WTC11 (cell line): ENCODE measurements around the gene ATXN10. TPM values are rescaled to one million over a fixed set of nuclear protein-coding genes. Genes with fewer than 3 reads are reported as not detected.

Experiments
- ATAC-seq: fragments of 200-7000 bp; cut with Tn5 transposase; 2 replicates; pipeline ENCODE4 v1.10.0; 2021; ENCODE audit warnings: mild to moderate bottlenecking, moderate library complexity
- CTCF ChIA-PET: fragments of 300-600 bp; sonication (Branson Sonifier 250); formaldehyde crosslinking; loops from one replicate; lab custom pipeline; 2021; ENCODE audit warnings: antibody characterized with exemption; lab: Charles Lee
- POLR2A ChIA-PET: fragments of 350-600 bp; sonication (Branson Sonifier 250); formaldehyde crosslinking; loops from one replicate; lab custom pipeline; 2021; ENCODE audit warnings: antibody characterized with exemption; lab: Charles Lee
- DNase-seq: peaks from one replicate; pipeline ENCODE4 v3.0.0; 2021; ENCODE audit warnings: low spot score
- H3K27ac Mint-ChIP-seq: 2 replicates; pipeline ENCODE4 v1.8.0; 2021; ENCODE audit warnings: mixed read lengths
- H3K27me3 Mint-ChIP-seq: 2 replicates; pipeline ENCODE4 v1.8.0; 2021; ENCODE audit warnings: low read depth, mild to moderate bottlenecking, moderate library complexity, mixed read lengths
- H3K36me3 Mint-ChIP-seq: 2 replicates; pipeline ENCODE4 v1.8.0; 2021; ENCODE audit warnings: mixed read lengths
- H3K4me1 Mint-ChIP-seq: 2 replicates; pipeline ENCODE4 v1.8.0; 2022; ENCODE audit warnings: mixed read lengths
- H3K4me3 Mint-ChIP-seq: 2 replicates; pipeline ENCODE4 v1.8.0; 2021; ENCODE audit warnings: mild to moderate bottlenecking, moderate library complexity, mixed read lengths
- H3K9me3 Mint-ChIP-seq: 2 replicates; pipeline ENCODE4 v1.8.0; 2021; ENCODE audit warnings: mixed read lengths
- AFF4 ChIP-seq: sonication (generic); formaldehyde crosslinking; IDR thresholded peaks from 2 replicates; pipeline ENCODE4 v1.8.1; 2023; ENCODE audit warnings: mild to moderate bottlenecking, missing genetic modification reagents, borderline replicate concordance
- AR ChIP-seq: fragments of 250-450 bp; sonication (Bioruptor Pico); IDR thresholded peaks from 2 replicates; pipeline ENCODE4 v1.9.0; 2021; ENCODE audit warnings: mild to moderate bottlenecking
- ARID4B ChIP-seq: sonication (generic); formaldehyde crosslinking; IDR thresholded peaks from 2 replicates; pipeline ENCODE4 v1.8.0; 2023; ENCODE audit warnings: missing genetic modification reagents, mild to moderate bottlenecking, borderline replicate concordance
- ERG ChIP-seq: fragments of 250-450 bp; sonication (Bioruptor Pico); IDR thresholded peaks from 2 replicates; pipeline ENCODE4 v1.8.0; 2021; ENCODE audit warnings: mild to moderate bottlenecking
- ETV6 ChIP-seq: sonication (generic); formaldehyde crosslinking; IDR thresholded peaks from 2 replicates; pipeline ENCODE4 v1.8.1; 2022; ENCODE audit warnings: mild to moderate bottlenecking, missing genetic modification reagents
- FOXJ3 ChIP-seq: sonication (generic); formaldehyde crosslinking; IDR thresholded peaks from 2 replicates; pipeline ENCODE4 v1.9.0; 2021; ENCODE audit warnings: missing genetic modification reagents, mild to moderate bottlenecking, borderline replicate concordance
- GABPB1 ChIP-seq: sonication (generic); formaldehyde crosslinking; IDR thresholded peaks from 2 replicates; pipeline ENCODE4 v1.8.1; 2023; ENCODE audit warnings: mild to moderate bottlenecking, missing genetic modification reagents
- GTF2I ChIP-seq: fragments of 250-450 bp; sonication (Bioruptor Pico); conservative IDR thresholded peaks from 2 replicates; pipeline ENCODE4 v1.4.0; 2021; ENCODE audit warnings: mild to moderate bottlenecking
- NR3C1 ChIP-seq: sonication (generic); formaldehyde crosslinking; conservative IDR thresholded peaks from 2 replicates; pipeline ENCODE4 v1.8.1; 2023; ENCODE audit warnings: low read depth, mild to moderate bottlenecking, missing genetic modification reagents
- SMAD3 ChIP-seq: sonication (generic); formaldehyde crosslinking; IDR thresholded peaks from 2 replicates; pipeline ENCODE4 v1.8.0; 2022; ENCODE audit warnings: missing genetic modification reagents, mild to moderate bottlenecking, borderline replicate concordance
- SP1 ChIP-seq: sonication (generic); formaldehyde crosslinking; conservative IDR thresholded peaks from 2 replicates; pipeline ENCODE4 v1.8.1; 2022; ENCODE audit warnings: missing genetic modification reagents
- TCF7 ChIP-seq: sonication (generic); formaldehyde crosslinking; IDR thresholded peaks from 2 replicates; pipeline ENCODE4 v1.8.0; 2022; ENCODE audit warnings: mild to moderate bottlenecking, low read depth, missing genetic modification reagents, moderate library complexity
- TP53 ChIP-seq: sonication (generic); formaldehyde crosslinking; IDR thresholded peaks from 2 replicates; pipeline ENCODE4 v1.8.1; 2023; ENCODE audit warnings: mild to moderate bottlenecking, missing genetic modification reagents
- USF2 ChIP-seq: sonication (generic); formaldehyde crosslinking; IDR thresholded peaks from 2 replicates; pipeline ENCODE4 v1.8.1; 2023; ENCODE audit warnings: mild to moderate bottlenecking, missing genetic modification reagents, moderate library complexity
- ZNF512 ChIP-seq: sonication (generic); formaldehyde crosslinking; IDR thresholded peaks from 2 replicates; pipeline ENCODE4 v1.8.1; 2022; ENCODE audit warnings: missing genetic modification reagents, borderline replicate concordance
- ZNF671 ChIP-seq: fragments of 250-450 bp; sonication (Bioruptor Pico); IDR thresholded peaks from 2 replicates; pipeline ENCODE4 v1.8.0; 2021; ENCODE audit warnings: mild to moderate bottlenecking
- total RNA-seq: library from RNA; stranded (reverse); gene quantifications from 3 replicates; pipeline ENCODE4 v1.2.3, GENCODE V29; 2021

The ATXN10 gene
- total RNA-seq, 1 experiment from 2014 or later = 185 TPM

- ChIA-PET POLR2A (no interaction called here), CTCF (no interaction called here)
- Mint-ChIP-seq H3K4me1 (peaks cover 4% of the 10 kb centered on the region), H3K27ac (no peak overlapping the region), H3K4me3 (no peak overlapping the region), H3K9me3 (no peaks in the 10 kb centered on the region), H3K36me3 (peaks cover 10% of the 10 kb centered on the region; the same call in 1 of the 2 replicates), H3K27me3 (no peaks in the 10 kb centered on the region)
- ATAC-seq = no peak
- TF ChIP-seq ZNF512 (CRISPR knock-in tag) (no peak), ERG (CRISPR knock-in tag) (no peak), SP1 (no peak), GABPB1 (no peak), TCF7 (CRISPR knock-in tag) (no peak), ZNF671 (CRISPR knock-in tag) (no peak), TP53 (CRISPR knock-in tag) (no peak), ARID4B (CRISPR knock-in tag) (no peak), GTF2I (no peak), USF2 (CRISPR knock-in tag) (no peak), SMAD3 (CRISPR knock-in tag) (no peak), AR (CRISPR knock-in tag) (no peak), AFF4 (CRISPR knock-in tag) (no peak), FOXJ3 (no peak), ETV6 (no peak), NR3C1 (no peak)
- no peak for DNase-seq
Observed at GRCh38 chr22:45804319-45804985, 132.8 kb downstream of the ATXN10 start.
